A549 (cell line): ENCODE measurements around the gene TPM1.

Source experiments
- JUN ChIP-seq, 2 experiments: fragments of >200 bp; sonication (Bioruptor Twin); formaldehyde crosslinking; IDR thresholded peaks; 2 replicates in 1 of 2; 3 replicates in 1 of 2; pipeline ENCODE4 v1.6.1; 2016 to 2017
- MYC ChIP-seq: IDR thresholded peaks from 2 replicates; pipeline ENCODE4 v1.6.1; 2012; ENCODE audit warnings: mild to moderate bottlenecking, inconsistent platforms, low read length, improper control_type of control experiment, borderline replicate concordance
- POLR2A ChIP-seq: IDR thresholded peaks from 2 replicates; pipeline ENCODE4 v1.6.1; 2012; ENCODE audit warnings: mild to moderate bottlenecking, low read length

GRCh38 chr15:63086271-63086670 is 43.7 kb downstream of the TPM1 start:
- TF ChIP-seq MYC (no peak), POLR2A (no peak), JUN (IDR thresholded peaks at IDR 0.05) (no peak)
